ENCODE results near the gene RRP9.

RRP9 gene

DNA sequence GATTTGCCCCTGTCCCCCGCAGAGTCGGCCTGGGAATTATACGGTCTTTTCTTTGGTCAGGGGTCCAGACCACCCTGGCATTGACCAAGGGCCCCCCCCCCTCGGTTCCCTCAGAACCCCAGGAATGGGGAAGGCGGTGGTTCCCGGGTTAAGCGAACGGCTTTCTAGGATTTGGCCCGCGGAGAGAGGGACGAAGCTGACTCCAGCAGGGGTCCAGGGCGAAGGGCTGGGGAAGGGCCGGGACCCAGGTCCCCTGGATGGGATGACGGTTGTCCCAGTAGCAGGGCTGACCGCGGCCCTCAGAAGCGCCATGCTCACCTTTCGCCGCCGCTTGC lies 274 bp downstream of the RRP9 start:
- no peaks in the 10 kb centered on the region for H3K9me3 Mint-ChIP-seq
- H3K36me3 Mint-ChIP-seq (ENCODE audit: low read depth) = peaks cover 55% of the 10 kb centered on the region
- H3K27me3 Mint-ChIP-seq = no peaks in the 10 kb centered on the region
- peak overlapping the region; percentile 90 for H3K4me3 Mint-ChIP-seq
- peak overlapping the region; percentile 82 for H3K27ac Mint-ChIP-seq
- DNase-seq = no peak
- peaks cover 40% of the 10 kb centered on the region for H3K4me1 Mint-ChIP-seq (ENCODE audit: low read depth)

- Mint-ChIP-seq H3K36me3 (ENCODE audit: low read depth) (peaks cover 61% of the 10 kb centered on the region), H3K9me3 (no peaks in the 10 kb centered on the region), H3K27ac (peak overlapping the region; percentile 82), H3K27me3 (no peaks in the 10 kb centered on the region), H3K4me3 (peak overlapping the region; percentile 90), H3K4me1 (ENCODE audit: low read depth) (peaks cover 40% of the 10 kb centered on the region)
- peak; percentile 21 for DNase-seq
Observed at GRCh38 chr3:51940648-51941462, 849 bp downstream of the RRP9 start.

GRCh38 chr3:51938780-51939425 lies 2.8 kb downstream of the RRP9 start:
- peak overlapping the region; percentile 22 for H3K4me3 Mint-ChIP-seq
- no peaks in the 10 kb centered on the region for H3K9me3 Mint-ChIP-seq
- H3K4me1 Mint-ChIP-seq (ENCODE audit: low read depth) = peaks cover 40% of the 10 kb centered on the region
- DNase-seq = peak; percentile 25
- H3K36me3 Mint-ChIP-seq (ENCODE audit: low read depth) = peaks cover 79% of the 10 kb centered on the region
- H3K27ac Mint-ChIP-seq = peak overlapping the region; percentile 11
- H3K27me3 Mint-ChIP-seq = no peaks in the 10 kb centered on the region

GRCh38 chr3:51937611-51938450 lies 3.9 kb downstream of the RRP9 start:
- peaks cover 36% of the 10 kb centered on the region for H3K4me1 Mint-ChIP-seq (ENCODE audit: low read depth)
- no peak for DNase-seq
- no peaks in the 10 kb centered on the region for H3K9me3 Mint-ChIP-seq
- H3K27ac Mint-ChIP-seq = peak overlapping the region; percentile 51
- H3K4me3 Mint-ChIP-seq = no peak overlapping the region
- H3K36me3 Mint-ChIP-seq (ENCODE audit: low read depth) = peaks cover 89% of the 10 kb centered on the region
- no peaks in the 10 kb centered on the region for H3K27me3 Mint-ChIP-seq

DNA sequence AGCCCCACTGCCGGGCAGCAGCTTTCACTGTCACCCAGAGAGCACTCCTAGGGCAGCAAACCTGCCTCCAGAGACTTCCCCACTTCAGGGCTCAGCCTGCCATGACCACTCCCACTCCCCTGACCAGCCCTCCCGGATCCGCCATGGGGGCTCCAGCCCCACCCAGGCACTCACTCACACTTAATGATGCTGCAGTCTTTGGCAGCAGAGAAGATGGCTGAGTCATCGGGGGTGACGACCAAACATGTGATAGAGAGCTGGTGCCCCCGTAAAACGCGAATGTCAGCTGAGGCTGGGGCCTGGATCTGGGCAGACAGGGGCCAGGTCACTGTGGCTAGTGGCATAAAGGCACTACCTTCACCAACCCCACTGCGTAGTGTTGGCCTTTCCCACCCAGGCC lies 4.7 kb downstream of the RRP9 start:
- H3K9me3 Mint-ChIP-seq = no peaks in the 10 kb centered on the region
- no peaks in the 10 kb centered on the region for H3K27me3 Mint-ChIP-seq
- H3K36me3 Mint-ChIP-seq (ENCODE audit: low read depth) = peaks cover 95% of the 10 kb centered on the region
- peaks cover 29% of the 10 kb centered on the region for H3K4me1 Mint-ChIP-seq (ENCODE audit: low read depth)
- no peak overlapping the region for H3K4me3 Mint-ChIP-seq
- DNase-seq = no peak
- peak overlapping the region; percentile 51 for H3K27ac Mint-ChIP-seq

- peaks cover 100% of the 10 kb centered on the region for H3K36me3 Mint-ChIP-seq (ENCODE audit: low read depth)
- peaks cover 29% of the 10 kb centered on the region for H3K4me1 Mint-ChIP-seq (ENCODE audit: low read depth)
Observed at GRCh38 chr3:51935886-51936755, 5.6 kb downstream of the RRP9 start.

DNA sequence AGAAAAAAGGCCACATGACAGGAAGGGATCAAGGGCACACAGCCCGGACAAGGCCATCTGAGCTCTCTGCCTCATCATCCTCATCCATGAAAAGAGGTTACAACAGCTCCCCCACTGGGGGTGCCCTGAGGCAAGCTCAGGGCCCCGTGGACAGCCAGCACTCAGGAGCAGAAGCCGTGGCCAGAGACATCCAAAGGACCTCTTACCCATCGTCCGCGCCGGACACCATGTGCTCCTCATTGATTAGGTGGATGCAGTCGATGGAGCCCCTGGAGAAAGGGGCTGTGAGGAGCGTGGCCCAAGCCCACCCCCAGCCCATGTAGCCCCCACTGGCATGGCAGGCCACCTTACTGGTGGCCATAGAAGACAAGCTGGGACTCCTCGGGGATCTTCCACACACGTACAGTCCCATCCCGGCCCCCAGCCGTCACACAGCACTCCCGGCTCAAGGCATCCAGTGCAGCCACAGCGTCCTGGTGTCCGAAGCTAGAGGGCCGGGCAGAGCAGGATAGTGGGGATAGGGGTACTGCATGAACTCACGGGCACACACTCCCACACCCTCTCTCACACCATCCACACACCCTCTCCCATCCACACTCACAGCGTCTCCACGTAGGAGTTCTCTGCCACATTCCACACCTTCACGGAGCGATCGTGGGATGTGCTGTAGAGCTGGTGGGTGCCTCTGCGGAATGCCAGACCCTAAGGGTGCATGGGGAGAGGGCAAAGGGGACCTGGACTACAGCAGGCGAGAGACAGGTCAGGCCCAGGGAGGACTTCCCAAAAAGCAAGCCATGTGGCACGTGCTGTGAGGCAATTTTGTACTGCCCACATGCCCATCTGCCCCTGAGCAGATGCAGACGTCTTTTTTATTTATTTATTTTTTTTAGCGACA lies 6.5 kb downstream of the RRP9 start:
- Mint-ChIP-seq H3K27me3 (no peaks in the 10 kb centered on the region), H3K4me1 (ENCODE audit: low read depth) (peaks cover 22% of the 10 kb centered on the region), H3K27ac (no peak overlapping the region), H3K4me3 (no peak overlapping the region), H3K9me3 (no peaks in the 10 kb centered on the region), H3K36me3 (ENCODE audit: low read depth) (peaks cover 100% of the 10 kb centered on the region)
- no peak for DNase-seq

More at GRCh38 chr3:51935886-51936755, 5.6 kb downstream of the RRP9 start:
- Mint-ChIP-seq H3K9me3 (no peaks in the 10 kb centered on the region), H3K4me3 (no peak overlapping the region), H3K27ac (peak overlapping the region; percentile 28), H3K27me3 (no peaks in the 10 kb centered on the region)
- DNase-seq = no peak

- Mint-ChIP-seq H3K27me3 (no peaks in the 10 kb centered on the region), H3K27ac (no peak overlapping the region), H3K9me3 (no peaks in the 10 kb centered on the region), H3K4me1 (ENCODE audit: low read depth) (peaks cover 14% of the 10 kb centered on the region), H3K36me3 (ENCODE audit: low read depth) (peaks cover 90% of the 10 kb centered on the region), H3K4me3 (no peak overlapping the region)
- no peak for DNase-seq
Observed at GRCh38 chr3:51934139-51934850, 7.4 kb downstream of the RRP9 start.

GRCh38 chr3:51933471-51934138 lies 8.1 kb downstream of the RRP9 start:
- Mint-ChIP-seq H3K27ac (peak overlapping the region; percentile 15), H3K4me3 (no peak overlapping the region), H3K9me3 (no peaks in the 10 kb centered on the region), H3K27me3 (no peaks in the 10 kb centered on the region), H3K4me1 (ENCODE audit: low read depth) (peaks cover 9% of the 10 kb centered on the region), H3K36me3 (ENCODE audit: low read depth) (peaks cover 84% of the 10 kb centered on the region)
- no peak for DNase-seq

DNA sequence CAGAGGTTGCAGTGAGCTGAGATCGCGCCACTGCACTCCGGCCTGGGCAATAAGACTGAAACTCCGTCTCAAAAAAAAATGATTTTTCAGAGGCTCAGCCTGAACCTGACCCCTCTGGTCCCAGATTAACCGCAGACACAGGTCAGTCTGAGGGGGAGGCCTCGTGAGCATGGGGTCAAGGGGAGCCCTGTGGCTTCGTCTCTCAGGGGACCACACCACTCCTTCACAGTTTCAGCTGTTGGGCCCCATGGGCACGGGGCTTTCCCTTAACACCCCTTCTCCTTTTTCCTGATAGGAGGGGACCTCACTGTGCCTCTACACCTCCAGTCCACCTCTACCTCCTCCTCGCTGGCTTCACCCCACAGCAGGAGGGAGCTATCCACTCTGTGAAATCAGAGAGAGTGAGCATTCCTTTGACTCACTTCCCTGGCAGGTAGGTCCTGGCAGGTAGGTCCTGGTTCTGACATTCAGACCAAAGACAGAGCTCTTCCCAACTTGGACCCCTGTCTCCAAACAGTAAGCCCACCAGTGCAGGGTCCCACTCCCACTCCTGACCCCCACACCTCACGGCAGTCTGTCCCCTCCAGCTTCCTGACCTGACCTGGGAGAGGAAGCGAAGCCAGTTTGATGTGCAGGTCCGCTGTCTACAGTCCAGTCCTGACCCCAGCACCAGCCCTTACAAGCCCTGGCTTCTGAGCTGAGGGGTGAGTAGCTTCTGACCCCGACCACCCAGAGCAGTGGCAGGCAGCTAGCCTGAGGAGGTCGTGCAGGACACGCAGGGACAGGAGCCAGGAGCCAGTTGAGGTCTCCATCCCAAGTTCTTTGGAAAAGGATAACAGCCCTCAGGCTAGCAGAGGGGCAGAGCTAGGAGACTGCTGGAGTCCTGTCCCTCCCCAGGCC lies 9.0 kb downstream of the RRP9 start:
- Mint-ChIP-seq H3K9me3 (no peaks in the 10 kb centered on the region), H3K27ac (no peak overlapping the region), H3K27me3 (no peaks in the 10 kb centered on the region), H3K4me3 (no peak overlapping the region), H3K4me1 (ENCODE audit: low read depth) (peaks cover 2% of the 10 kb centered on the region), H3K36me3 (ENCODE audit: low read depth) (peaks cover 75% of the 10 kb centered on the region)
- no peak for DNase-seq

DNA sequence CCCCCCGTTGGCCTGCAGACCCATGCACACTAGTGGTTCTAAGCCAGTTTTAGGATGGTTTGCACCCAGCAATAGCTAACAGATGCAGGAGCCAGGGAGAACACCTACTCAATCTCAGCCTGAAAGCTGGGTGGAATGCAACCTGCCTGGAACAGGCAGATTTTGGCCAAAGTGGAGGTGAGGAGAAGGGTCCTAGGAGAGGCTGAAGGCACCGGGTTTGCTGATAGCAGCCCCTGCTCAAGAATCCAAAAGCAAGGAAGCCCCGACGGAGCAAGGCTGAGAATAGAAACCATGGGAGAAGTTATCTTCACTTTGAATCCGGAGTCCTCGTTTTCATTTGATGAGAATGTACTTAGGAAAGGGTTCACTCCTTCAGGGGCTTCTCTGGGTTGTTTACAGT lies 9.9 kb downstream of the RRP9 start:
- peaks cover 65% of the 10 kb centered on the region for H3K36me3 Mint-ChIP-seq (ENCODE audit: low read depth)
- H3K4me3 Mint-ChIP-seq = no peak overlapping the region
- H3K27ac Mint-ChIP-seq = no peak overlapping the region
- H3K4me1 Mint-ChIP-seq (ENCODE audit: low read depth) = no peaks in the 10 kb centered on the region
- DNase-seq = no peak
- H3K27me3 Mint-ChIP-seq = no peaks in the 10 kb centered on the region
- H3K9me3 Mint-ChIP-seq = no peaks in the 10 kb centered on the region

GRCh38 chr3:51930439-51930838 lies 11.3 kb downstream of the RRP9 start:
- Mint-ChIP-seq H3K4me1 (ENCODE audit: low read depth) (no peaks in the 10 kb centered on the region), H3K27me3 (no peaks in the 10 kb centered on the region), H3K27ac (no peak overlapping the region), H3K9me3 (no peaks in the 10 kb centered on the region), H3K4me3 (no peak overlapping the region), H3K36me3 (ENCODE audit: low read depth) (peaks cover 52% of the 10 kb centered on the region)
- DNase-seq = no peak

All from activated T-cell treated with anti-CD3 and anti-CD28 coated beads, Interleukin-2, amount 50 U/mL, for 24 hours (primary cell).